Body of pancreas (tissue), 4 donors: ENCODE data around the gene ENTPD1. TPM values are rescaled to one million over a fixed set of nuclear protein-coding genes. Genes with fewer than 3 reads are reported as not detected.

Experiments
- ATAC-seq: fragments of 150-250 bp; one replicate; pipeline ENCODE4 v1.9.1; 2016
- DNase-seq, 4 donors: peaks; one replicate each; pipeline ENCODE4 v3.0.0-alpha.2; 2019
- H3K27ac ChIP-seq, 4 donors: fragments of 200-600 bp; sonication (generic); 1 replicate in 3 of 4; 2 replicates in 1 of 4; pipeline versions ENCODE4 v1.5.1 to v1.6.1; 2016 to 2019; ENCODE audit warnings: mild to moderate bottlenecking in 1 of 4, mixed read lengths in 1 of 4, moderate library complexity in 1 of 4
- H3K27me3 ChIP-seq, 2 donors: fragments of 200-600 bp; sonication (generic); one replicate each; pipeline ENCODE4 v1.6.0; 2016; ENCODE audit warnings: mild to moderate bottlenecking in 1 of 2
- H3K36me3 ChIP-seq, 2 donors: fragments of 200-600 bp; sonication (generic); replicated peaks in 1 of 2; 2 replicates each; pipeline ENCODE4 v1.5.1; 2016; ENCODE audit warnings: low read depth in 2 of 2; ENCODE audit not compliant: insufficient read depth in 1 of 2
- H3K4me1 ChIP-seq: fragments of 200-600 bp; sonication (generic); one replicate; pipeline ENCODE4 v1.6.0; 2016
- H3K4me3 ChIP-seq, 2 donors: fragments of 200-600 bp; sonication (generic); 1 replicate in 1 of 2; 2 replicates in 1 of 2; pipeline ENCODE4 v1.5.1; 2016 to 2019
- H3K9me3 ChIP-seq, 3 donors: fragments of 200-600 bp; sonication (generic); 1 replicate in 2 of 3; 2 replicates in 1 of 3; pipeline ENCODE4 v1.5.1; 2016
- CTCF ChIP-seq, 7 experiments: fragments of 450-650 bp in 4 of 7; fragments of 200-600 bp in 3 of 7; sonication (generic) in 3 of 7; IDR thresholded peaks; one replicate each; pipeline ENCODE4 v1.5.1; 2016 to 2019; ENCODE audit warnings: antibody characterized with exemption in 7 of 7
- POLR2A ChIP-seq, 3 donors: fragments of 450-650 bp; IDR thresholded peaks; one replicate each; pipeline ENCODE4 v1.6.1; 2016; ENCODE audit warnings: antibody characterized with exemption in 3 of 3, mild to moderate bottlenecking in 2 of 3
- WGBS, 2 donors: methylation state at CpG; one replicate each; pipeline ENCODE4 v1.1.5; 2017; 5-methylcytosine and 5-hydroxymethylcytosine counted together
- intact Hi-C: fragments of 100-400 bp; cut with DNase I; formaldehyde crosslinking; loops from one replicate; pipeline ENCODE4 v1.15.1; 2023
- total RNA-seq, 2 donors: library from RNA; depleted of rRNA; stranded (reverse); fragments of >200 nt; gene quantifications; one replicate each; pipeline ENCODE4 v1.1.0, GENCODE V29; 2016

Gene ENTPD1
- total RNA-seq, 2 donors from 2014 or later: 2.1 to 3.0 TPM

- no peak overlapping the region for H3K27ac ChIP-seq
- no peaks in the 10 kb centered on the region for H3K36me3 ChIP-seq
- ATAC-seq (no peak), DNase-seq (no peak)
- H3K4me3 ChIP-seq: no peak overlapping the region
- H3K27me3 ChIP-seq: no peaks in the 10 kb centered on the region
- WGBS, 2 donors: 79 to 85% methylated on average over 5 of the region's 5 CpGs
- TF ChIP-seq POLR2A (IDR thresholded peaks at IDR 0.05) (no peak), CTCF (IDR thresholded peaks at IDR 0.05) (no peak)
- intact Hi-C loops: no loop called here
- H3K9me3 ChIP-seq: no peaks in the 10 kb centered on the region
- no peaks in the 10 kb centered on the region for H3K4me1 ChIP-seq
Observed at GRCh38 chr10:95785942-95786669, 30.1 kb downstream of the ENTPD1 start.

- WGBS, 2 donors: 66 to 73% methylated on average over 1 of the region's 1 CpG
Observed at GRCh38 chr10:95787447-95787846, 31.5 kb downstream of the ENTPD1 start.

GRCh38 chr10:95788830-95789229, 32.9 kb downstream of the ENTPD1 start:
- DNase-seq: no peak
- 62 to 69% methylated on average over 2 of the region's 2 CpGs for WGBS, 2 donors
- intact Hi-C loops: no loop called here
- Histone ChIP-seq H3K27ac (no peak overlapping the region), H3K9me3 (no peaks in the 10 kb centered on the region), H3K4me3 (no peak overlapping the region), H3K4me1 (no peaks in the 10 kb centered on the region), H3K27me3 (no peaks in the 10 kb centered on the region), H3K36me3 (no peaks in the 10 kb centered on the region)
- no peak for ATAC-seq
- TF ChIP-seq POLR2A (IDR thresholded peaks at IDR 0.05): no peak
- TF ChIP-seq CTCF (IDR thresholded peaks at IDR 0.05): no peak

More at GRCh38 chr10:95787447-95787846, 31.5 kb downstream of the ENTPD1 start:
- TF ChIP-seq POLR2A (IDR thresholded peaks at IDR 0.05) (no peak), CTCF (IDR thresholded peaks at IDR 0.05) (no peak)
- Histone ChIP-seq H3K27me3 (no peaks in the 10 kb centered on the region), H3K27ac (no peak overlapping the region), H3K4me3 (no peak overlapping the region), H3K36me3 (no peaks in the 10 kb centered on the region), H3K4me1 (no peaks in the 10 kb centered on the region), H3K9me3 (no peaks in the 10 kb centered on the region)
- intact Hi-C loops: no loop called here
- ATAC-seq (no peak), DNase-seq (no peak)

GRCh38 chr10:95789902-95790301, 33.9 kb downstream of the ENTPD1 start:
- intact Hi-C loops: no loop called here
- TF ChIP-seq POLR2A (IDR thresholded peaks at IDR 0.05): no peak
- no peak for TF ChIP-seq CTCF (IDR thresholded peaks at IDR 0.05)
- WGBS, 2 donors: 59 to 70% methylated on average over 3 of the region's 3 CpGs
- H3K36me3 ChIP-seq: no peaks in the 10 kb centered on the region
- no peaks in the 10 kb centered on the region for H3K27me3 ChIP-seq
- no peaks in the 10 kb centered on the region for H3K4me1 ChIP-seq
- no peaks in the 10 kb centered on the region for H3K9me3 ChIP-seq
- no peak overlapping the region for H3K27ac ChIP-seq
- no peak overlapping the region for H3K4me3 ChIP-seq
- DNase-seq (no peak), ATAC-seq (no peak)

- Histone ChIP-seq H3K36me3 (no peaks in the 10 kb centered on the region), H3K27me3 (no peaks in the 10 kb centered on the region), H3K4me3 (no peak overlapping the region), H3K4me1 (no peaks in the 10 kb centered on the region), H3K27ac (no peak overlapping the region), H3K9me3 (no peaks in the 10 kb centered on the region)
- intact Hi-C loops: no loop called here
- DNase-seq (no peak), ATAC-seq (no peak)
- TF ChIP-seq CTCF (IDR thresholded peaks at IDR 0.05) (no peak), POLR2A (IDR thresholded peaks at IDR 0.05) (no peak)
- WGBS, 2 donors: 32 to 61% methylated on average over 3 of the region's 3 CpGs
Observed at GRCh38 chr10:95790982-95791381, 35.0 kb downstream of the ENTPD1 start.
